ENCODE measurements around the gene RAX2.
A peak's percentile ranks its signal among the peaks of the same experiment; 100 is the strongest.

RAX2 gene

GRCh38 chr19:3801412-3802096 lies 29.5 kb upstream of the RAX2 start:
- peak; percentile 49 to 51 for DNase-seq (ENCODE audit: low read depth in 2 of 2)

GRCh38 chr19:3800996-3801395 lies 29.0 kb upstream of the RAX2 start:
- DNase-seq (ENCODE audit: low read depth in 2 of 2) = no peak

GRCh38 chr19:3798137-3798536 lies 26.1 kb upstream of the RAX2 start:
- no peak for DNase-seq (ENCODE audit: low read depth in 2 of 2)

- no peak for DNase-seq (ENCODE audit: low read depth in 2 of 2)
Observed at GRCh38 chr19:3796358-3796757, 24.3 kb upstream of the RAX2 start.

- DNase-seq (ENCODE audit: low read depth in 2 of 2) = no peak
Observed at GRCh38 chr19:3793799-3794198, 21.8 kb upstream of the RAX2 start.

- DNase-seq (ENCODE audit: low read depth in 2 of 2) = no peak
Observed at GRCh38 chr19:3792114-3792513, 20.1 kb upstream of the RAX2 start.

- DNase-seq (ENCODE audit: low read depth in 2 of 2) = no peak
Observed at GRCh38 chr19:3790941-3791340, 18.9 kb upstream of the RAX2 start.

GRCh38 chr19:3790209-3790734 lies 18.2 kb upstream of the RAX2 start:
- no peak for DNase-seq (ENCODE audit: low read depth in 2 of 2)

GRCh38 chr19:3788996-3789778 lies 17.2 kb upstream of the RAX2 start:
- no peak for DNase-seq (ENCODE audit: low read depth in 2 of 2)

- peak in 1 of 2 donors; percentile 55 for DNase-seq (ENCODE audit: low read depth in 2 of 2)
Observed at GRCh38 chr19:3785938-3786824, 14.2 kb upstream of the RAX2 start, which contains the start of gene MATK. MATK (minus strand) TSS chr19:3786381; CDS start chr19:3785135, 1,246 bp downstream.

- peak; percentile 36 to 60 for DNase-seq (ENCODE audit: low read depth in 2 of 2)
Observed at GRCh38 chr19:3785451-3785937, 13.5 kb upstream of the RAX2 start.

- DNase-seq (ENCODE audit: low read depth in 2 of 2) = no peak
Observed at GRCh38 chr19:3784607-3785450, 12.8 kb upstream of the RAX2 start.

GRCh38 chr19:3783660-3784584 lies 11.9 kb upstream of the RAX2 start:
- DNase-seq (ENCODE audit: low read depth in 2 of 2) = no peak

- no peak for DNase-seq (ENCODE audit: low read depth in 2 of 2)
Observed at GRCh38 chr19:3782903-3783302, 10.9 kb upstream of the RAX2 start.

- DNase-seq (ENCODE audit: low read depth in 2 of 2) = no peak
Observed at GRCh38 chr19:3782330-3782729, 10.3 kb upstream of the RAX2 start.

GRCh38 chr19:3781603-3782002 lies 9.6 kb upstream of the RAX2 start:
- DNase-seq (ENCODE audit: low read depth in 2 of 2) = no peak

GRCh38 chr19:3780786-3781304 lies 8.8 kb upstream of the RAX2 start:
- no peak for DNase-seq (ENCODE audit: low read depth in 2 of 2)

GRCh38 chr19:3778899-3779723 lies 7.1 kb upstream of the RAX2 start:
- no peak for DNase-seq (ENCODE audit: low read depth in 2 of 2)

Measured in stimulated activated CD8-positive, alpha-beta memory T cell treated with anti-CD3 and anti-CD28 coated beads, Interleukin-15, amount 100 ng/mL, for 4 hours (primary cell).